HEK293 (cell line): Measurements from ENCODE around the gene TFDP1.

Source experiments
- ATF2 ChIP-seq: fragments of 450-650 bp; formaldehyde crosslinking; IDR thresholded peaks from 2 replicates; pipeline ENCODE4 v1.5.1; 2016; ENCODE audit warnings: missing biosample characterization, missing genetic modification characterization, low read depth
- CTCF ChIP-seq: fragments of 450-650 bp; formaldehyde crosslinking; IDR thresholded peaks from 2 replicates; pipeline ENCODE4 v1.5.1; 2016; ENCODE audit warnings: missing biosample characterization, missing genetic modification characterization
- PRDM1 ChIP-seq: fragments of 450-650 bp; formaldehyde crosslinking; IDR thresholded peaks from 2 replicates; pipeline ENCODE4; 2016; ENCODE audit warnings: missing biosample characterization, missing genetic modification characterization
- ZNF121 ChIP-seq: fragments of 450-650 bp; formaldehyde crosslinking; IDR thresholded peaks from 2 replicates; pipeline ENCODE4 v1.5.1; 2016; ENCODE audit warnings: missing biosample characterization, missing genetic modification characterization
- ZNF239 ChIP-seq: fragments of 450-650 bp; formaldehyde crosslinking; IDR thresholded peaks from 2 replicates; pipeline ENCODE4 v1.5.1; 2016; ENCODE audit warnings: missing biosample characterization, missing genetic modification characterization
- ZNF426 ChIP-seq: fragments of 450-650 bp; formaldehyde crosslinking; IDR thresholded peaks from 2 replicates; pipeline ENCODE4 v1.5.1; 2017; ENCODE audit warnings: missing biosample characterization, missing genetic modification characterization, mild to moderate bottlenecking, inconsistent platforms, moderate library complexity
- ZNF544 ChIP-seq: fragments of 450-650 bp; formaldehyde crosslinking; IDR thresholded peaks from 2 replicates; pipeline ENCODE4 v1.5.0; 2017; ENCODE audit warnings: missing biosample characterization, missing genetic modification characterization
- ZNF585B ChIP-seq: fragments of 450-650 bp; formaldehyde crosslinking; IDR thresholded peaks from 2 replicates; pipeline ENCODE4 v1.5.1; 2016; ENCODE audit warnings: missing biosample characterization, missing genetic modification characterization
- ZNF777 ChIP-seq: fragments of 450-650 bp; formaldehyde crosslinking; IDR thresholded peaks from 2 replicates; pipeline ENCODE4 v1.5.1; 2017; ENCODE audit warnings: missing biosample characterization, missing genetic modification characterization, borderline replicate concordance
- ZNF843 ChIP-seq: fragments of 450-650 bp; formaldehyde crosslinking; IDR thresholded peaks from 2 replicates; pipeline ENCODE4 v1.5.1; 2016; ENCODE audit warnings: missing biosample characterization, missing genetic modification characterization
- TF ChIP-seq, protein P1 (sequence below): fragments of 450-650 bp; formaldehyde crosslinking; IDR thresholded peaks from 2 replicates; pipeline ENCODE4 v1.5.1; 2017; ENCODE audit warnings: missing biosample characterization, mild to moderate bottlenecking, missing genetic modification characterization, moderate library complexity

DNA sequence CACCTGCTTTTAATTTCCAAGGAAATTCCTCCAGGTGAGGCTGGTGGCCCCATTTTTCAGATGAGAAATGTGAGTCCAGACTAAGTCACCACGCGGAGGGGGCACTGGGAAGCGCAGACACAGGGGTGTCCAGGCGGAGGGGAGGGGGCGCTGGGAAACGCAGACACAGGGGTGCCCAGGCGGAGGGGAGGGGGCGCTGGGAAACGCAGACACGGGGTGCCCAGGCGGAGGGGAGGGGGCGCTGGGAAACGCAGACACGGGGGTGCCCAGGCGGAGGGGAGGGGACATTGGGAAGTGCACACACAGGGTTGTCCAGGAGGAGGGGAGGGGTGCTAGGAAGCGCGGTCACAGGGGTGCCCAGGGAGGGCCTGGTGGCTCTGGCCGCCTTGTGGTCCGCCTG, 86.0 kb downstream of the TFDP1 start:
- TF ChIP-seq ZNF777 (tag by site-specific recombination): no peak
- TF ChIP-seq CTCF (tag by site-specific recombination): no peak
- no peak for TF ChIP-seq ZNF121 (tag by site-specific recombination)
- TF ChIP-seq PRDM1 (tag by site-specific recombination): no peak
- TF ChIP-seq ZNF585B (tag by site-specific recombination): no peak
- TF ChIP-seq ZNF426 (tag by site-specific recombination): no peak
- TF ChIP-seq, protein P1, sequence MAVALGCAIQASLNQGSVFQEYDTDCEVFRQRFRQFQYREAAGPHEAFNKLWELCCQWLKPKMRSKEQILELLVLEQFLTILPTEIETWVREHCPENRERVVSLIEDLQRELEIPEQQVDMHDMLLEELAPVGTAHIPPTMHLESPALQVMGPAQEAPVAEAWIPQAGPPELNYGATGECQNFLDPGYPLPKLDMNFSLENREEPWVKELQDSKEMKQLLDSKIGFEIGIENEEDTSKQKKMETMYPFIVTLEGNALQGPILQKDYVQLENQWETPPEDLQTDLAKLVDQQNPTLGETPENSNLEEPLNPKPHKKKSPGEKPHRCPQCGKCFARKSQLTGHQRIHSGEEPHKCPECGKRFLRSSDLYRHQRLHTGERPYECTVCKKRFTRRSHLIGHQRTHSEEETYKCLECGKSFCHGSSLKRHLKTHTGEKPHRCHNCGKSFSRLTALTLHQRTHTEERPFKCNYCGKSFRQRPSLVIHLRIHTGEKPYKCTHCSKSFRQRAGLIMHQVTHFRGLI: no peak
- TF ChIP-seq ZNF544 (tag by site-specific recombination): no peak
- no peak for TF ChIP-seq ZNF843 (tag by site-specific recombination)
- TF ChIP-seq ZNF239: no peak
- TF ChIP-seq ATF2: no peak
